ENCODE results near the gene OGFOD3.
"Not testable (repeated sequence)": the region's sequence is repeated elsewhere in the genome, so short reads cannot be mapped to it uniquely, and the experiment has no call there.

OGFOD3 gene

GRCh38 chr17:82432017-82432416, 13.6 kb upstream of the OGFOD3 start:
- no peak for DNase-seq

GRCh38 chr17:82429824-82430223, 11.4 kb upstream of the OGFOD3 start:
- no peak for DNase-seq

- DNase-seq: no peak
Observed at GRCh38 chr17:82428546-82428945, 10.2 kb upstream of the OGFOD3 start.

DNA sequence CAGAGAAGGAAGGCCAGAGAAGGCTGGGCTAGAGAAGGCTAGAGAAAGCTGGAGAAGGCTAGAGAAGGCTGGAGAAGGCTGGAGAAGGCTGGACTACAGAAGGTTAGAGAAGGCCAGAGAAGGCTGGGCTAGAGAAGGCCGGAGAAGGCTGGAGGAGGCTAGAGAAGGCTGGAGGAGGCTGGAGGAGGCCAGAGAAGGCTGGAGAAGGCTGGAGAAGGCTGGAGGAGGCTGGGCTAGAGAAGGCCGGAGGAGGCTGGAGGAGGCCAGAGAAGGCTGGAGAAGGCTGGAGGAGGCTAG, 6.4 kb upstream of the OGFOD3 start:
- no peak for DNase-seq

- no peak for DNase-seq
Observed at GRCh38 chr17:82424001-82424862, 5.8 kb upstream of the OGFOD3 start.

DNA sequence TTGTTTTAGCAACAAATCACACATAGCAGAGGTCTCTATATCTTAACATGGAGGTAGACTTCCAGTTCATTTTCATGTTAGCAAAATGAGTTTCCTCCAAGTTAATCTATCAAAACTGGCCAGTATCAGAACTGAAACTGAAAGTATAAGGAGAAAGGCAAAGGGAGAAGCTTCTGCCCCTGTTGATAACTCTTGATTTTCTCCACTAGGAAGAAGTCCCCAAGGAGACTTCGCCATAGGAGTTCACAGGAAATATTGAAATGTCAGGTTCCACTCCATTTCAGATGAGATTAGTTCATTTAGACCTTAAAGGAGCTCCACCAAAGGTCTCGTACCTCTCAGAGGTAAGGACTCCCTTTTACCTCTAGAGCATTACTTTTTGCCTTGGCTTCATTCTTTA, 1.2 kb upstream of the OGFOD3 start:
- DNase-seq: no peak

DNA sequence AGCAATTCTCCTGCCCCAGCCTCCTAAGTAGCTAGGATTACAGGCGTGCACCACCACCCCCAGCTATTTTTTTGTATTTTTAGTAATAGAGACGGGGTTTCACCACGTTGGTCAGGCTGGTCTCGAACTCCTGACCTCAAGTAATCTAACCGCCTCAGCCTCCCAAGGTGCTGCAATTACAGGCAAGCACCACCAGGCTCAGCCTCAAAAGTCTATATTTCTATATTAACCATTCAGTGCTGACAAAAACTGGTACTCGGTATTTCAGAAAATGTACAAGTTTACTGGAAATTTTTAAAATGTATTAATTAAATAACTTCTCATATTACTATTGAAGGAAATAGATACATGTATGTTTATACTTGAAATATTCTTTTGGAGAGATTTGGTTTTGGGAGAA, 1.6 kb downstream of the OGFOD3 start:
- DNase-seq: no peak

- no peak for DNase-seq
Observed at GRCh38 chr17:82416264-82416663, 2.1 kb downstream of the OGFOD3 start.

DNA sequence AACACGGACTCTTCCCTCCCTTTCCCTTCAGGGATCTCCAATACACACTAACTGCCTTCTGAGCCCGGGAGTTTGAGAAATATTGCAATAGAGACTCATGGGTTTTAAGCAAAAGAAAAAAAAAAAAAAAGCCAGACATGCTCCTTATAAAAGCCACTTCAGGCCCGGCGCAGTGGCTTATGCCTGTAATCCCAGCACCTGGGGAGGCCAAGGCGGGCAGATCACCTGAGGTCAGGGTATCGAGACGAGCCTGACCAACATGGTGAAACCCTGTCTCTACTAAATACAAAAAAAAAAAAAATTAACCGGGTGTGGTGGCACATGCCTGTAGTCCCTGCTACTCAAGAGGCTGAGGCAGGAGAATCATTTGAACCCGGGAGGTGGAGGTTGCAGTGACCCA, 2.6 kb downstream of the OGFOD3 start:
- no peak for DNase-seq

DNA sequence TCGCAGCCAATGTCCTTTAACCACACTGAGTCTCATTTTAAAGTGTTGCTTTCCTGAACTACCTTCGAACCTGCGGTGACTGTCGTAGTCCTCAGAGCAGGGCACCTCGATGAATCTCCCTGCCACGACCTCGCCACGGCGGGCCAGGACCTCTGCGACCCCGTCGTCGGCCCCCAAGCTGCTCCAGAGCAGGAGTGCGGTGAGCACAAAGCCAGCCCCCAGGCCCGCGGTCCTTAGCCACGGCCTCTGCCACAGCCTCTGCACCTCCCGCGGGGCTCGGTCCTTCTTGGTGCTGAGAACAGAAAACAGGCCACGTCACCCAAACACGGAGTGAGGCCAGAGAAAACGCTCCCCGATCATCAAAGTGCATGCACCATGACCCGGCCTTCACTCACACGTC, 3.0 kb downstream of the OGFOD3 start:
- no peak for DNase-seq

DNA sequence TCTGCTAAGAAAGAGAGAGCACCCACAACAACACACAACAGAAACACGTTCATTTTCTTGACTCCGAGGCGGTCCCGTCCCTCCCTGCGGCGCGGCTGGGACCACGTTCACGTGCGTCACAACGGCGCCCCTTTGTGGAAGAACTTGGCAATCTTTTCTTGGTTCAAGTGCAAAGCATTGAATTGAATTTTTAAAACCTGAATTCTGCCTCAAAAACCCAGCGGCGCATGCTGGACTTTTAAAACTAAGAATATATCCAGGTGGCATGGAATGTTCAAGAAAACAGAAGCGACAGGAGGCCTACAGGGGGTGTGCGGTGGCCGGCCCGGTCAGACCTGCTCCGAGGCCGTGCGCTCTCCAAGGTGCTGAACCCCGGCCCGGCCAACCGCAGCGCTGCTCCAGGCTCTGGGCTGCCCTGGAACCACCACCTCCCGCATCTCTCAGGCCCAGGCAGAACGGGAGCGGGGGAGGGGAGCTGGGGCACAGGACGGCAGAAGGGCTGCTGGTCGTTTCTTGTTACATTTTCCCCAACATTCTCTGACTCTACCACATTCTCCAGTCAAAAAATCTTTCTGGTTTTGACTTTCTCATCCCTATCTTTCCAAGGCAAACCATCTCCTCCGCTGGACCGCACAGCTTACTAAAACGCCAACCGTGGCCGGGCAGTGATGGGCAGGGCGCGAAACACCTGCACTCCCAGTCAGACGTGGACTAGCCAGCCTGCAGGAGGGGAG, 3.7 kb downstream of the OGFOD3 start:
- no peak for DNase-seq

GRCh38 chr17:82412535-82413520, 5.6 kb downstream of the OGFOD3 start:
- DNase-seq: no peak

DNA sequence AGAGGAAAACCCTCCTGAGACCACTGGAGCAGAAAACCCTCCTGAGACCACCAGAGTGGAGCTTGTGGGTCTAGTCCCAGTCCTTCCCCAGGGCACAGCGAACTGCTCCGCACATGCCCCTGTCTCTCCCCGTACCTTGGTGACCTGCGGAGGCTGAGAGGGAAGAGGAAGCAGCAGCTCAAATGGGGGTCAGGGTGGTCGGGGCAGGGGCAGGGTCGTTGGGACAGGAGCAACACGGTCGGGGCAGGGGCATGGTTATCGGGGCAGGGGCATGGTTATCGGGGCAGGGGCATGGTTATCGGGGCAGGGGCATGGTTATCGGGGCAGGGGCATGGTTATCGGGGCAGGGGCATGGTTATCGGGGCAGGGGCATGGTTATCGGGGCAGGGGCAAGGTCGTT, 6.3 kb downstream of the OGFOD3 start:
- not testable (repeated sequence) for DNase-seq

DNA sequence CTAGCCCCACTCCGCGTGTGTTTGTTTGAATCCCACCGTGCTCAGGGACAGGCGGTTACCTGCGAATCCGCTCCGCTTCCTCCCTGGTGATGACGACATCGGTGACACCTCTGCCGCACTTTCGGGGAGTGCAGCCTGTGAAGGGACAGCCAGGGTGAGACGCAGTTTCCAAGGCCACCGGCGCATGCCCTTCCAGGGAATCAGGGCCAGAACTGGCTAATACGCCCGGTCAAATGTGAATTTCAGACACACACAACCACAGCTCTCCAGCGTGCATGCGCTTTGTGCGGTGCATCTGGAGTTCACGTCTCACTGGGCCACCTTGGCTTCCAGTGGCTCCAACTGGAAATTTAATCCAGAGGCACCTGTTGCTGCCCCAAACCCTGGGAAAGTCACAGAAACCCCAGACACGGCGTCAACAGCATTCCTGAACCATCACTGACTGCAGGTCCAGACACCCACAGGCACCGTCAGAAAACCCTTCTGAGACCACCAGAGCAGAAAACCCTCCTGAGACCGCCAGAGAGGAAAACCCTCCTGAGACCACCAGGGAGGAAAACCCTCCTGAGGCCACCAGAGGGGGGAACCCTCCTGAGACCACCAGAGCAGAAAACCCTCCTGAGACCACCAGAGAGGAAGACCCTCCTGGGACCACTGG, 6.9 kb downstream of the OGFOD3 start:
- no peak for DNase-seq

- no peak for DNase-seq
Observed at GRCh38 chr17:82410014-82410716, 8.2 kb downstream of the OGFOD3 start.

GRCh38 chr17:82408938-82409318, 9.5 kb downstream of the OGFOD3 start:
- DNase-seq: no peak

DNA sequence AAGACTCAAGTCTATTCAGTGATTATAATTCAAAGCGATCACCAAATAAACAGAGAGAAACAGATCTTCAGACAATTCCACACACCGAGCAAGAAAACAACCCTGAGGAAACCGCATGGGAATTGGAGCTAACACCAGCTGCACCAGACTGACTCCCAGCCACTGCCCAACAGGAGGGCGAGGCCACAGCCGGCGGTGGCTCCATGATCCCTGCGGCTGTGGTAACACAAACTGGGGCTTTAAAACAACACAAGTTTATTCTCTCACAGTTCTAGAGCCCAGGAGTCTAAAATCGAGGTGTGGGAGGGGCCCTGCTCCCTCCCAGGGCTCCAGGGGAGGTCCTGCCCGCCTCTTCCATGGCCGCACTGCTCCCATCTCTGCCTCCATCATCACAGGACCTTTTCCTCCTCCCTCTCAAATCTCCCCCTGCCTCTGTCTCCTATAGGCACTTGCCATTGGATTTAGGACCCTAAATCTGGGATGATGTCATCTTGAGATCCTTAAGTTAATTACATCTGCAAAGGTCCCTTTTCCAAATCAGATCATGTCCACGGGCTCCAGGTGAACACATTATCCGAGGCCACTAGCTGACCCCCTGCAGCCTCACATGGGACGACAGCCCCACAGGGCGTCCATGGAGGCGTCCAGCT, 10.0 kb downstream of the OGFOD3 start:
- DNase-seq: no peak

- no peak for DNase-seq
Observed at GRCh38 chr17:82407255-82407654, 11.1 kb downstream of the OGFOD3 start.

GRCh38 chr17:82406131-82406671, 12.2 kb downstream of the OGFOD3 start:
- no peak for DNase-seq

DNA sequence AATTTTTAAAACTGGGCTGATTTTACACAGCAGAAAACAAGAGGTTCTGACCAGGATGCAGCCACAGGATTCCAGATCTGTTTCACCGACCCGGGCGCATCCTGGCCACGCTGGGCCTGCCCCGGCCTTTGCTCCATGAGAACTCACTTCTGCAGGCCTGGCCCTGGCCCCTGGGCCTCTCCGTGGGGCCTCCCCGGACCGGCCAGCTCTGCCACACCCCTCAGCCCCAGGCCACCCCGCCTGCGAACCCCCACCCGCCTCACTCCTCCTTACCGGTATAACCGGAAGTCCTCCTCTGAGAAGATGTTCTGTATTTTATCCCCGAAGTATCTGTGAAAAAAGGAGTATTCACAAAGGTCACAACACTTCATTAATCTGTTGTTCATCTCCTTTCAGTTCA, 13.3 kb downstream of the OGFOD3 start:
- DNase-seq: no peak

All from NCI-H1417 treated with DMSO at 0.1 percent for 48 hours (cell line).